ENCODE results near the gene GRIK2. TPM values are rescaled to one million over a fixed set of nuclear protein-coding genes. Genes with fewer than 3 reads are reported as not detected.

Gene GRIK2
- total RNA-seq, 4 donors from 2014 or later = 0.30 to 4.1 (median 1.3) TPM

GRCh38 chr6:101935732-101936131, 542.2 kb downstream of the GRIK2 start:
- H3K9me3 ChIP-seq = no peaks in the 10 kb centered on the region
- no peak for TF ChIP-seq CTCF (IDR thresholded peaks at IDR 0.05)
- TF ChIP-seq POLR2AphosphoS5 (IDR thresholded peaks at IDR 0.05) = no peak
- TF ChIP-seq POLR2A (IDR thresholded peaks at IDR 0.05) = no peak
- TF ChIP-seq EP300 (IDR thresholded peaks at IDR 0.05) = no peak
- no peaks in the 10 kb centered on the region for H3K36me3 ChIP-seq
- H3K4me3 ChIP-seq = no peak overlapping the region
- WGBS = 91% methylated on average over 1 of the region's 1 CpG
- no peaks in the 10 kb centered on the region for H3K27me3 ChIP-seq
- no peaks in the 10 kb centered on the region for H3K4me1 ChIP-seq
- no peak for DNase-seq (ENCODE audit: low spot score in 2 of 2)
- no peak overlapping the region for H3K27ac ChIP-seq

DNA sequence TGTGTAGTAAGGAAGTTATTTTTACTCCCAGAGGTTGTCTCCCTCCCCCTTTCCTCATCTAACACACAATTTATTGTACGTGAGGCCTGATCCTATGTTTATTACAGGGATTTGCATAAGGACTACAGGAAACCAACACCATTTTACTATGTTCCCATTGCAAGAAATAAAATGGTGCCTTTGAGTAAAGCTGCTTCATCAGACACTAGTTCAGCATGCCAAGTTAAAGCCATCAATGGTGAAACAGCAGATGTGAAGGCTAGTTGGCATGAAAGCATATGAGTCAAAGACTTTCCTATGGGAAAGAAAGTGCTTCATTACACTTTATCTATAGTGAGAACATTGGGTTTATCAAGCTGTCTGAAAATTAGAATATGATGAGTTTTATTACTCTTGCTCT, 543.0 kb downstream of the GRIK2 start:
- 88% methylated on average over 1 of the region's 1 CpG for WGBS
- H3K27me3 ChIP-seq = no peaks in the 10 kb centered on the region
- DNase-seq (ENCODE audit: low spot score in 2 of 2) = no peak
- no peak overlapping the region for H3K27ac ChIP-seq
- H3K4me3 ChIP-seq = no peak overlapping the region
- no peaks in the 10 kb centered on the region for H3K9me3 ChIP-seq
- TF ChIP-seq POLR2AphosphoS5 (IDR thresholded peaks at IDR 0.05) = no peak
- TF ChIP-seq CTCF (IDR thresholded peaks at IDR 0.05) = no peak
- no peak for TF ChIP-seq POLR2A (IDR thresholded peaks at IDR 0.05)
- no peak for TF ChIP-seq EP300 (IDR thresholded peaks at IDR 0.05)
- no peaks in the 10 kb centered on the region for H3K4me1 ChIP-seq
- no peaks in the 10 kb centered on the region for H3K36me3 ChIP-seq

GRCh38 chr6:101937108-101937507, 543.6 kb downstream of the GRIK2 start:
- no peak overlapping the region for H3K27ac ChIP-seq
- H3K27me3 ChIP-seq = no peaks in the 10 kb centered on the region
- 100% methylated on average over 1 of the region's 1 CpG for WGBS
- H3K9me3 ChIP-seq = no peaks in the 10 kb centered on the region
- no peak overlapping the region for H3K4me3 ChIP-seq
- no peaks in the 10 kb centered on the region for H3K4me1 ChIP-seq
- DNase-seq (ENCODE audit: low spot score in 2 of 2) = no peak
- no peaks in the 10 kb centered on the region for H3K36me3 ChIP-seq
- TF ChIP-seq CTCF (IDR thresholded peaks at IDR 0.05) (no peak), POLR2AphosphoS5 (IDR thresholded peaks at IDR 0.05) (no peak), EP300 (IDR thresholded peaks at IDR 0.05) (no peak), POLR2A (IDR thresholded peaks at IDR 0.05) (no peak)

- Histone ChIP-seq H3K4me1 (no peaks in the 10 kb centered on the region), H3K9me3 (no peaks in the 10 kb centered on the region), H3K4me3 (no peak overlapping the region), H3K27me3 (no peaks in the 10 kb centered on the region), H3K36me3 (no peaks in the 10 kb centered on the region), H3K27ac (no peak overlapping the region)
- WGBS = 90% methylated on average over 2 of the region's 2 CpGs
- TF ChIP-seq POLR2A (IDR thresholded peaks at IDR 0.05) (no peak), POLR2AphosphoS5 (IDR thresholded peaks at IDR 0.05) (no peak), CTCF (IDR thresholded peaks at IDR 0.05) (no peak), EP300 (IDR thresholded peaks at IDR 0.05) (no peak)
- no peak for DNase-seq (ENCODE audit: low spot score in 2 of 2)
Observed at GRCh38 chr6:101940391-101940790, 546.9 kb downstream of the GRIK2 start.

DNA sequence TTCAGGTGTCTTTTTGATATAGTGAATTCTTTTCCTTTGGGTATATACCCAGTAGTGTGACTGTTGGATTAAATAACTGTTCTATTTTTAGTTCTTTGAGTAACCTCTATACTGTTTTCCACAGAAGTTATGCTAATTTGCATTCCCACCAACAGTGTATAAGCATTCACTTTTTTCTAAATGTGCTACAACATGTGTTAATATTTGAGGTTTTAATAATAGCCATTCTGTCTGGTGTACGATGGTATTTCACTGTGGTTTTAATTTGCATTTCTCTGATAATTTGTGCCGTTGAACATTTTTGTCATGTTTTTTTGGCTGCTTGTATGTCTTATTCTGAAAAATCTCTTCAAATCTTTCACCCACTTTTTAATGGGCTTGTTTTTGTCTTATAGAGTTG, 563.5 kb downstream of the GRIK2 start:
- WGBS = 44% methylated on average over 2 of the region's 2 CpGs
- no peak overlapping the region for H3K27ac ChIP-seq
- no peaks in the 10 kb centered on the region for H3K27me3 ChIP-seq
- no peak for DNase-seq (ENCODE audit: low spot score in 2 of 2)
- no peaks in the 10 kb centered on the region for H3K9me3 ChIP-seq
- no peak overlapping the region for H3K4me3 ChIP-seq
- no peak for TF ChIP-seq EP300 (IDR thresholded peaks at IDR 0.05)
- no peak for TF ChIP-seq POLR2A (IDR thresholded peaks at IDR 0.05)
- TF ChIP-seq POLR2AphosphoS5 (IDR thresholded peaks at IDR 0.05) = no peak
- TF ChIP-seq CTCF (IDR thresholded peaks at IDR 0.05) = no peak
- no peaks in the 10 kb centered on the region for H3K4me1 ChIP-seq
- no peaks in the 10 kb centered on the region for H3K36me3 ChIP-seq

Measured in suprapubic skin (tissue), 4 donors.